Measurements from ENCODE around the gene PTPN21. TPM values are rescaled to one million over a fixed set of nuclear protein-coding genes. Genes with fewer than 3 reads are reported as not detected.

The PTPN21 gene
- total and polyA plus RNA-seq, 2 of the 13 experiments (the other 11 are each of a cell fraction or from before 2014, with no cell fraction given), result 2.0 to 3.7 TPM

DNA sequence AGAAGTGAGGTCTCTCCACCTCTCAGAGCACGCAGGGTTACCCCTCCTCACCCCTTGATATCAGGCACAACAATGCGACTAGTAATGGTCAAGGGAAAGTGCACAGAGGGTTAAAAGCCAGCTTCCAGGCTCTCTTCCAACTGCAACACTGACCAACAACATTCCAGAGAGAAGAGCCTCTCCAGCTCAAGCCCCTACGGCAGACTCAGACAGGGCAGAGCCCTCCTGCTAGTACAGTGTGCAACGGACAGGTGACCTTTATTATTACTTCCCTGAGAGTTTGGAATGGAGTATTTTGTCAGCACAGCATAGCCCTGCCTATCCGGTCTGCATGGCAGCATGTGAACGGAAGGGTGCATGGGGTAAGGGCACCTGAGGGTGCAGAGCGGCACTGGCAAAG lies 73.0 kb downstream of the PTPN21 start (continued):
- TF ChIP-seq ZNF17 (CRISPR knock-in tag; IDR thresholded peaks at IDR 0.05), result no peak

DNA sequence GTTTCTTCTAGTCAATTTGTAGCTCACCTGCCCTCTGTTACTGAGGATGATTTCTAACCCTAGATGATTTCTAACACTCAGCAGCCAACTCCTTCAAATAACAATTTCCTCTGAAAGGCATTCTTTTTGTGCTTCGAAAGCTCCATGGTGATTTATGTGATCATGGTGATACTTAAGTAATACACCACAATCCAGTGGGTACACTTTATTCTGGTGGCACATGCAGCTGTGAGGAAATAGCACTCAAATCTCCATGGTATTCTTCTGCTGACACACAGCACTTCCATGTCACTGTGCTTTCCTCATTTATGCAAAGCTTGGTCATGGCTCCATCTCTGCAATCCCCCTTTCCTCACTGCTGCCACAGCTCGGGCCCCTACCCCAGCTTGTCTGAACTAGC lies 73.7 kb downstream of the PTPN21 start:
- in situ Hi-C loops (cut with HindIII; ENCODE audit: extremely low pct_ligation_motif_present, low pct_unique_long_range_greater_than_20kb), result loop anchor here (25.0 kb wide), 1 partner anchor 531 kb away; no protein-coding TSS in a partner anchor
- intact Hi-C loops (cut with micrococcal nuclease; ENCODE audit: unreplicated experiment), result no loop called here
- H3K27ac ChIP-seq (ENCODE audit: extremely low read length, insufficient read depth, low read length), result no peak overlapping the region
- no peak overlapping the region for H2AFZ ChIP-seq (ENCODE audit: low read length)
- CTCF ChIA-PET (ENCODE audit: low intra/inter-chr PET ratio, low total read pairs), result no interaction called here
- WGBS (ENCODE audit: low lambda C conversion rate), result 91% methylated on average over 2 of the region's 2 CpGs
- H3K36me3 ChIP-seq (replicated peaks in 1 of 2; ENCODE audit: control insufficient read depth in 1 of 2, insufficient read depth in 2 of 2, low read length in 2 of 2), result no peaks in the 10 kb centered on the region; a peak in 2 of 5 replicates
- no peaks in the 10 kb centered on the region for H4K20me1 ChIP-seq (ENCODE audit: insufficient read depth, low read length)
- FAIRE-seq, result no peak
- no peak for ATAC-seq
- no peak overlapping the region for H3K9ac ChIP-seq (ENCODE audit: insufficient read depth, low read depth, low read length)
- no peak overlapping the region for H3K4me2 ChIP-seq (ENCODE audit: low read depth, low read length)
- H3K79me2 ChIP-seq (ENCODE audit: insufficient read depth, low read length), result no peaks in the 10 kb centered on the region
- H3K9me3 ChIP-seq (ENCODE audit: low read length), result no peaks in the 10 kb centered on the region
- POLR2A ChIA-PET, result no interaction called here
- no peak for DNase-seq (ENCODE audit: low spot score)
- BruUV-seq (replicated peaks), result no TSS peak
- H3K4me3 ChIP-seq (replicated peaks in 1 of 3; ENCODE audit: insufficient read depth in 1 of 3, low read depth in 2 of 3, low read length in 3 of 3), result no peak overlapping the region
- TF ChIP-seq PLRG1 (conservative IDR thresholded peaks at IDR 0.05) (no peak), NCOR1 (IDR thresholded peaks at IDR 0.05; ENCODE audit: borderline replicate concordance, low read length) (no peak), ZSCAN9 (CRISPR knock-in tag; IDR thresholded peaks at IDR 0.05; ENCODE audit: borderline replicate concordance) (no peak), ZNF75D (CRISPR knock-in tag; IDR thresholded peaks at IDR 0.05; ENCODE audit: borderline replicate concordance) (no peak), ZFP36L2 (CRISPR knock-in tag; IDR thresholded peaks at IDR 0.05) (no peak), ZNF558 (CRISPR knock-in tag; IDR thresholded peaks at IDR 0.05; ENCODE audit: borderline replicate concordance) (no peak), ZNF547 (CRISPR knock-in tag; IDR thresholded peaks at IDR 0.05) (no peak), ZFP37 (CRISPR knock-in tag; IDR thresholded peaks at IDR 0.05; ENCODE audit: borderline replicate concordance) (no peak), HIVEP1 (CRISPR knock-in tag; IDR thresholded peaks at IDR 0.05) (no peak)
- TF ChIP-seq, protein P1, sequence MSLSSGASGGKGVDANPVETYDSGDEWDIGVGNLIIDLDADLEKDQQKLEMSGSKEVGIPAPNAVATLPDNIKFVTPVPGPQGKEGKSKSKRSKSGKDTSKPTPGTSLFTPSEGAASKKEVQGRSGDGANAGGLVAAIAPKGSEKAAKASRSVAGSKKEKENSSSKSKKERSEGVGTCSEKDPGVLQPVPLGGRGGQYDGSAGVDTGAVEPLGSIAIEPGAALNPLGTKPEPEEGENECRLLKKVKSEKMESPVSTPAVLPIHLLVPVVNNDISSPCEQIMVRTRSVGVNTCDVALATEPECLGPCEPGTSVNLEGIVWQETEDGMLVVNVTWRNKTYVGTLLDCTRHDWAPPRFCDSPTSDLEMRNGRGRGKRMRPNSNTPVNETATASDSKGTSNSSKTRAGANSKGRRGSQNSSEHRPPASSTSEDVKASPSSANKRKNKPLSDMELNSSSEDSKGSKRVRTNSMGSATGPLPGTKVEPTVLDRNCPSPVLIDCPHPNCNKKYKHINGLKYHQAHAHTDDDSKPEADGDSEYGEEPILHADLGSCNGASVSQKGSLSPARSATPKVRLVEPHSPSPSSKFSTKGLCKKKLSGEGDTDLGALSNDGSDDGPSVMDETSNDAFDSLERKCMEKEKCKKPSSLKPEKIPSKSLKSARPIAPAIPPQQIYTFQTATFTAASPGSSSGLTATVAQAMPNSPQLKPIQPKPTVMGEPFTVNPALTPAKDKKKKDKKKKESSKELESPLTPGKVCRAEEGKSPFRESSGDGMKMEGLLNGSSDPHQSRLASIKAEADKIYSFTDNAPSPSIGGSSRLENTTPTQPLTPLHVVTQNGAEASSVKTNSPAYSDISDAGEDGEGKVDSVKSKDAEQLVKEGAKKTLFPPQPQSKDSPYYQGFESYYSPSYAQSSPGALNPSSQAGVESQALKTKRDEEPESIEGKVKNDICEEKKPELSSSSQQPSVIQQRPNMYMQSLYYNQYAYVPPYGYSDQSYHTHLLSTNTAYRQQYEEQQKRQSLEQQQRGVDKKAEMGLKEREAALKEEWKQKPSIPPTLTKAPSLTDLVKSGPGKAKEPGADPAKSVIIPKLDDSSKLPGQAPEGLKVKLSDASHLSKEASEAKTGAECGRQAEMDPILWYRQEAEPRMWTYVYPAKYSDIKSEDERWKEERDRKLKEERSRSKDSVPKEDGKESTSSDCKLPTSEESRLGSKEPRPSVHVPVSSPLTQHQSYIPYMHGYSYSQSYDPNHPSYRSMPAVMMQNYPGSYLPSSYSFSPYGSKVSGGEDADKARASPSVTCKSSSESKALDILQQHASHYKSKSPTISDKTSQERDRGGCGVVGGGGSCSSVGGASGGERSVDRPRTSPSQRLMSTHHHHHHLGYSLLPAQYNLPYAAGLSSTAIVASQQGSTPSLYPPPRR (CRISPR knock-in tag; IDR thresholded peaks at IDR 0.05; ENCODE audit: borderline replicate concordance), result no peak
- TF ChIP-seq, protein P2, sequence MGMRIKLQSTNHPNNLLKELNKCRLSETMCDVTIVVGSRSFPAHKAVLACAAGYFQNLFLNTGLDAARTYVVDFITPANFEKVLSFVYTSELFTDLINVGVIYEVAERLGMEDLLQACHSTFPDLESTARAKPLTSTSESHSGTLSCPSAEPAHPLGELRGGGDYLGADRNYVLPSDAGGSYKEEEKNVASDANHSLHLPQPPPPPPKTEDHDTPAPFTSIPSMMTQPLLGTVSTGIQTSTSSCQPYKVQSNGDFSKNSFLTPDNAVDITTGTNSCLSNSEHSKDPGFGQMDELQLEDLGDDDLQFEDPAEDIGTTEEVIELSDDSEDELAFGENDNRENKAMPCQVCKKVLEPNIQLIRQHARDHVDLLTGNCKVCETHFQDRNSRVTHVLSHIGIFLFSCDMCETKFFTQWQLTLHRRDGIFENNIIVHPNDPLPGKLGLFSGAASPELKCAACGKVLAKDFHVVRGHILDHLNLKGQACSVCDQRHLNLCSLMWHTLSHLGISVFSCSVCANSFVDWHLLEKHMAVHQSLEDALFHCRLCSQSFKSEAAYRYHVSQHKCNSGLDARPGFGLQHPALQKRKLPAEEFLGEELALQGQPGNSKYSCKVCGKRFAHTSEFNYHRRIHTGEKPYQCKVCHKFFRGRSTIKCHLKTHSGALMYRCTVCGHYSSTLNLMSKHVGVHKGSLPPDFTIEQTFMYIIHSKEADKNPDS (CRISPR knock-in tag; IDR thresholded peaks at IDR 0.05), result no peak
- TF ChIP-seq, protein P3, sequence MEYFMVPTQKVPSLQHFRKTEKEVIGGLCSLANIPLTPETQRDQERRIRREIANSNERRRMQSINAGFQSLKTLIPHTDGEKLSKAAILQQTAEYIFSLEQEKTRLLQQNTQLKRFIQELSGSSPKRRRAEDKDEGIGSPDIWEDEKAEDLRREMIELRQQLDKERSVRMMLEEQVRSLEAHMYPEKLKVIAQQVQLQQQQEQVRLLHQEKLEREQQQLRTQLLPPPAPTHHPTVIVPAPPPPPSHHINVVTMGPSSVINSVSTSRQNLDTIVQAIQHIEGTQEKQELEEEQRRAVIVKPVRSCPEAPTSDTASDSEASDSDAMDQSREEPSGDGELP (IDR thresholded peaks at IDR 0.05; ENCODE audit: borderline replicate concordance, low read depth), result no peak
- no peaks in the 10 kb centered on the region for H3K27me3 ChIP-seq (ENCODE audit: control insufficient read depth in 1 of 2, insufficient read depth in 2 of 2, low read length in 2 of 2)
- no peaks in the 10 kb centered on the region for H3K4me1 ChIP-seq (ENCODE audit: insufficient read depth, low read length)
